NB4 (cell line): ENCODE measurements around the gene ACKR3.

ENCODE experiments used
- DNase-seq: peaks from one replicate; pipeline ENCODE4 v3.0.0; 2010; ENCODE audit warnings: low read depth
- H3K4me3 ChIP-seq: one replicate; pipeline ENCODE4 v1.5.1; 2011; ENCODE audit warnings: mild to moderate bottlenecking, low read depth, low read length, moderate library complexity
- CTCF ChIP-seq: IDR thresholded peaks from one replicate; pipeline ENCODE4 v1.5.1; 2012; ENCODE audit warnings: low read depth, low read length
- MYC ChIP-seq: IDR thresholded peaks from 2 replicates; pipeline ENCODE4 v1.6.1; 2011; ENCODE audit warnings: low read depth, low read length
- POLR2A ChIP-seq: IDR thresholded peaks from 2 replicates; pipeline ENCODE4 v1.6.1; 2011; ENCODE audit warnings: mild to moderate bottlenecking; ENCODE audit not compliant: insufficient read length; ENCODE audit errors: extremely low read depth
- TF ChIP-seq, protein P1 (sequence below): IDR thresholded peaks from 2 replicates; pipeline ENCODE4 v1.6.1; 2011; ENCODE audit warnings: low read depth, low read length

Gene ACKR3

DNA sequence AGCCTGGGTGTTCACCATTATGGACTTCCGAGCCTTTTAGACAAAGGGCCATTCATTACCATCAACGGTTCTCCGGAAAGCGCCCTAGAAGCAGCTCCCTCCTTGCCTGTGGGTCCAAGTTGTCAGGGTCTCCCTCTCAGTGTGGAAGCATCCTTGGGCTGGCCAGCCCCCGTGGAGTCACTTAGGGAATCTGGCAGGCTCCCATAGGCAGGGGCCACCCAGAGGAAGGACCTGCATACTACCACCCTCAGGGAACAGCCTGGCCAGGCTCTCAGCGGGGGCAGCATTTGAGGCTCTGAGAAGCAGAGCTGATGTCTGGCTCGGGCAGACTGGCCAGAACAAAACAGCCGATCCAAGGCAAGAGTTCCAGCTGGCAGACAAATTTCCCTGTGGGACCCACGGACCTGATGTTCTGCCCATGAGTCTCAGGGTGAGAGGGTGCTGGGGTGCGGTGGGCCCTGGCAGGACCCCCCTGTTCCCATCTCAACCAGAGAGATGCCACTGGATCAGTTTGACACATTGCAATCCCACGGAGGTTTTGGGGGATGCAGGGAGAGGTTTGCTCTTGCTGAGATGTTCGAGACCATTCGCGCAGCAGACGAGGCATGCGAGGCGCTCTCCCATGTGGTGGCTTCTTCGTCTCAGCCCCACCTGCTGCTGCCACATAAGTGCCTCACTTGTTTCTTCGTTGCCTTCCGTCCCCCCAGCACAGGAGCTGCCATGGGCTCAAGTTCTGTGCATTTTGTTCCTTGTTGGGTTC is 56.9 kb downstream of the ACKR3 start:
- no peak overlapping the region for H3K4me3 ChIP-seq

DNA sequence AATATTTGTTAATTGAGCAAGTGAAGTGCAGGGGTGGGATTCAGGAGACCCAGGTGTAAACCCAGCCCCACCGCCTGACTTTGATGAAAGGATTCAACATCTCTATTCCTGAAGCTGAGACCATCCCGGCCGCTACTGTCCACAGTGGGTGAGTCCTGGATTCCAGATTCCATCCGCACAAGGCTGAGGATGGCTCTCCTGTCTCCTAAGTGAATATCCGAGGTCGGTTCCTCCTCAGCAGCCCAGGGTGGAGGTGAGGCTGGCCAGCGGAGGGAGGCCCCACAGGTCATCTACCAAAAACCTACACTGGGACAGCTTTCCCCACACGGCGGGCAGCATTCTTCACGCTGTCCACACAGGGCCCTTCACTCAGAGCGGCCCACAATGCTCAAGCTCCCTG is 57.6 kb downstream of the ACKR3 start:
- H3K4me3 ChIP-seq, result no peak overlapping the region
- TF ChIP-seq CTCF (no peak), MYC (no peak), POLR2A (no peak)
- TF ChIP-seq, protein P1, sequence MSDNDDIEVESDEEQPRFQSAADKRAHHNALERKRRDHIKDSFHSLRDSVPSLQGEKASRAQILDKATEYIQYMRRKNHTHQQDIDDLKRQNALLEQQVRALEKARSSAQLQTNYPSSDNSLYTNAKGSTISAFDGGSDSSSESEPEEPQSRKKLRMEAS, result no peak
- DNase-seq, result no peak

More for the DNA sequence above, 56.9 kb downstream of the ACKR3 start:
- no peak for DNase-seq
- TF ChIP-seq POLR2A, result no peak
- TF ChIP-seq, protein P1, result no peak
- TF ChIP-seq MYC, result no peak
- no peak for TF ChIP-seq CTCF

GRCh38 chr2:236627841-236628240 is 58.2 kb downstream of the ACKR3 start:
- no peak for DNase-seq
- H3K4me3 ChIP-seq, result no peak overlapping the region
- TF ChIP-seq CTCF, result no peak
- TF ChIP-seq POLR2A, result no peak
- no peak for TF ChIP-seq MYC
- TF ChIP-seq, protein P1, result no peak

- H3K4me3 ChIP-seq, result no peak overlapping the region
- no peak for DNase-seq
- TF ChIP-seq CTCF (no peak), MYC (no peak), POLR2A (no peak)
- TF ChIP-seq, protein P1, result no peak
Measured at GRCh38 chr2:236628256-236628901, 58.8 kb downstream of the ACKR3 start.

GRCh38 chr2:236628981-236629605 is 59.5 kb downstream of the ACKR3 start:
- TF ChIP-seq, protein P1, result no peak
- TF ChIP-seq POLR2A (no peak), MYC (no peak), CTCF (no peak)
- no peak overlapping the region for H3K4me3 ChIP-seq
- no peak for DNase-seq
